HG03175 (cell line): ENCODE results near the gene ZFP36L1.

Experiments used
- ATAC-seq: cut with Tn5 transposase; IDR thresholded peaks from one replicate; pipeline ENCODE4 v1.9.1; 2021; ENCODE audit warnings: mild to moderate bottlenecking, moderate library complexity; ENCODE audit not compliant: unreplicated experiment

Gene ZFP36L1

GRCh38 chr14:68785534-68786490 lies 7.1 kb downstream of the ZFP36L1 start:
- peak; percentile 29 for ATAC-seq

- ATAC-seq = no peak
These were observed 7.8 kb downstream of the ZFP36L1 start for GRCh38 chr14:68784978-68785533.

- ATAC-seq = no peak
These were observed 8.5 kb downstream of the ZFP36L1 start for GRCh38 chr14:68784226-68784910.

DNA sequence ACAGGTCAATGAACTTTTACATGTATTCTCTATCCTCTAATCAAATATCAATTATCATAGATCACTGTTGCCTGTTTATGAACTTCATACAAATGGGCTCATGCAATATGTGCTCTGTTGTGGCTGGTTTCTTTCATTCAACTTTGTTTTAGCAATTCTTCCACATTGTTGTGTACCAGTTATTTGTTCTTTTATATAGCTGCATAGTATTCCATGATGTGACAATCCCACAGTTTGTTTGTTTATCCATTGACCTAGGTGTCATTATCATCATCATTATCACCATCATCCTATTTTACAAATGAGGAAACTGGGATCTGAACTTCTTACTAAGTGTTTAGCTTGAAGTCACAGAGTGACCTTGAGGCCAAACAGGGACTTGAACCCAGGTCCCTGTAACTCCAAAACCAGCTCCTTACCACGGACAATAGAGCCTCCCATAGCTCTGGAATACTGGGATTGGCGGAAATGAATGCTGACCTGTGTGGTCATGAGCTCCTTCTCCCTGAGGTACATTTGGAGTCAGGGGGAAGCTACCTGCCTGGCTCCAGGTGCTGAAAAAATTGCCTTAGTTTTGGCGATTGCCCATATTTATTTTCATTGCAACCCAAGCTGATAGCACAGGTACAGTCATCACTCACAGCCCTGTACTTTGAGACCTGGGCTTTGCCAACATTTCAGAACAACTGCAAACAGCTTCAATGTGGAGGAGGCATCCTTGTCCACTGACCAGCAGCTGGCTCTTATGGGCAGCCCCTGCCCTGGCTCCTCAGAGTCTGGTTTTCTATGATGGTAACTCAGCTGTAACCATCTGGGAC lies 9.2 kb downstream of the ZFP36L1 start:
- no peak for ATAC-seq

DNA sequence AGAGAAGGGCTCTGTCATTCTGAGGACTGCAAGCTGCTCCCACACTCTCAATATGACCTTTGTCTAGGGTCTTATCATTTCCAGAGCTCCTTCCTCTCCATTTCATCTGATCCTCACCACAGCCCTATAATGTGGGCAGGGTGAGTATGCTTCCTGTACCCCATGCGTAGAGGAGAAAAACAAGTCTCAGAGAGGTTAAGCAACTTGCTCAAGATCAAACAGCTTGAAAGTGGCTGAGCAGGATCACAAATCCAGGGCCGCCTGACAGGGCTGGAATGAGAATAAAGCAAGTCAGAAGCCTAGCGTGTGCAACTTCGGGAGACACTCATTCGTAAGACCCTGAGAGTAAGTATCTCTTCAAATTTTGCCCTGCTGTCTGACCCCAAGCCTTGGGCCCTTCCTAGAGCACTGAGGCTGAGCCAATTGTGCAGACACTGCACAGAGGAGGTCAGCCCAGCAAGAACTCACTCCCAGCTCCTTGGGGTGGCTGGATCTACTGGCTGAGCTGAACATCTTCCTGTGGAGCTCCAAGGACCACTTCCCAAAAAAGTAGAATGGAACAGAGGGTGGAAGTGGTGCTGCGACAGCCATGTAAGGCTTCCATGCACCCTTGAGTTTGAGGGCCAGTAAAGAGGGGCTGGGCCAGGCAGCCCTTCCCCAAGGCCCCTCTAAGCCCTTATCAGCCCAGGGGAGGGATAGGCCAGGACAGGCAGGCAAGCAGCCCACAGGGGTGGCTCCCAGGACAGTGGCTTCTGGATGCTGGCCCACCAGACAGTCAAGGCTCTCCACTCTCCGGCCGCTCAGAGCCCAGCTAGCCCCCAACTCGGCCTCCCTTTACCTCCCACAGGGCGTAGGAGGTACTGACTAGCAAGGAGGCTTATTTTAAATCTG lies 10.5 kb downstream of the ZFP36L1 start:
- no peak for ATAC-seq

- ATAC-seq = no peak
These were observed 11.5 kb downstream of the ZFP36L1 start for GRCh38 chr14:68781161-68782021.

DNA sequence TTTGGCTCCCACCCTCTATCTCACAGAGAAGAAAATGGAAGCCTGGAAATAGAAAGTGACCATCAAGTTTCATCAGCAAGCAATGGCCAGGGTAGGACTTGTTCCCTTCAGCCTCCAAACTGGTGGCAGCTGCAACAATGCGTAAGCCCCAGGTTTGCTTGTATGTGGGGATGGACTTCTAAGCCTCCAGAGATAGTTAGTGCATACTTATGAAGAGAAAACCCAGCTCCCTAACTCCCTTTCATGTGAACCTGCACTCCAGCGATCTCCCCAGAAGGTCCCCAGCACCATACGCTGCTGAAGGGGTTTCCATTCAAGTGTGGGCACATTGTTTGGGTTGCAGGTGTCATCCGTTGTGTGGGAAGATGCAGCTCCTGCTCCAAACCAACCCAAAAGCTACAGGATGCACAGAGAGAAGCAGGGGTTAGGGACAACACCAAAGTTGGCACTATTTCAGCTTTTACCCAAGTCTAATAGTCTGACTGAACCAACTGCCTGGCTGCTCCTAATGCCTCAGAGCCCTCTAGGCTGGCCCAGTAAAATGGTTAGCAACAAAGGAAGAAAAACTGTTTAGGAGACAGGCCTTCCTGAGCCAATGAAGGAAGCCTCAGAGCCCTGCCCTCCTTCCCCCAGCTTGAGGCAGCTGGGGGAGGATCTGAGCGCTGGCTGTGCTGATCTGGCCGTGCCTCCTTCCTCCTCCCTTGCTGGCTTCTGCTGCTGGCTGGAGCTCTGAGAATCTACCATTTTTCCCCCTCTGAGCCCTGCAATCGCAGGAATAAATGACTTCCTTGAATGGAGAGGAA lies 12.3 kb downstream of the ZFP36L1 start:
- ATAC-seq = no peak

- ATAC-seq = no peak
These were observed 13.0 kb downstream of the ZFP36L1 start for GRCh38 chr14:68779761-68780323.

DNA sequence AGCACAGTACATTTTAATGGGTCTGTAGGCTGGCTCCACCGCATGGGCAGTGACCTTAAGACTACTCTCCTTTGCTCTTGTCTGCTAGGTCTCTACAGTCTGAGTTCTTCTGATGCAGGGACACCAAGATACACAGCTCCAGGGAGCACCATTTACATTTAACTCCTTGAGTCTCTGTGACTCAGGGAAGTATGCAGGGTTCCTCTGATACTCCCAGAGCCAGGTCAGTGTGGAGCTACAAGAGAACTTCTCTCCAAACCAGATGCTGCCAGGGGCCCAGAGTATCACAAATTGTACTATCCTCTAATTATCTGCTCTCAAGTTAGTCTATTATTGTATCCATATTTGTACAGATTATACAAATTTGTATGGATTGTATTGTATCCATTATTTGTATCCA lies 15.2 kb downstream of the ZFP36L1 start:
- ATAC-seq = no peak

- ATAC-seq = no peak
These were observed 17.2 kb downstream of the ZFP36L1 start for GRCh38 chr14:68775614-68776126.

DNA sequence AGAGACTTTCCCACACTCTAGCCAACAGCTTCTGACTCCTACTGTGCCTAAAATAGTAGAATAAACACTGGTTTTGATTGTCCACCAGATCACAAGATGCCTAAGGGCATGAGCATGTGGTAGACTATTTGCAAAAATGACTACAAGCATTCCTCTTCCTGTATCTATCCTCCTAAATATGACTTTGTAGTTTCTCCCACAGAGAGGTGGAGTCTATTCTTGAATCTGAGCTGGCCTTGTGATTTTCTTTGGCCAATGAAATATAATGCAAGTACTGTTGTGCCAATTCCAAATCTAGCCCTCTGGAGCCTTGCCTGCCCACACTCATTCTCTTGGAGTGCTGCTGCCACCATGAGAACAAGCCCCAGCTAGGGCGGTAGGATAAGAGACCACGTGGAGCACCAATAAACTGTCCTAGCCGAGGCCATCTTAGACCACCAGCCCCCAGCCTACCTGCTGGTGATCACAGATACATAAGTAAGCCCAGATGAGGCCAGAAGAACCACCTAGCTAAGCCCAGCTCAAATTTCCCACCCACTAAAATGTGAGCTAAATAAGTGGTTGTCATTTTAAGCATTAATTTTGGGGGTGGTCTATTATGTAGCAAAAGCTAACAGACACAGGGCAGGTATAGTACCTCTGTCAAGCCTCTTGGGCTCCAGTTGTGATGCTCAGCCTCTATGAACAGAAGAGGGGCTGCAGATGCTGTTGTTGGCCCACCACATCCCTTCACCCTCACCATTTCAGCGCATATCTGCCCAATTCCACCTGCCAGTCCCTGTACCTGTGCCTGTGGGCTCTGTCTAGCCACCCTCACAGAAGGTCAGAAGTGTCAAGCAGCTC lies 17.9 kb downstream of the ZFP36L1 start:
- ATAC-seq = no peak

GRCh38 chr14:68772761-68773381 lies 20.0 kb downstream of the ZFP36L1 start:
- ATAC-seq = no peak

DNA sequence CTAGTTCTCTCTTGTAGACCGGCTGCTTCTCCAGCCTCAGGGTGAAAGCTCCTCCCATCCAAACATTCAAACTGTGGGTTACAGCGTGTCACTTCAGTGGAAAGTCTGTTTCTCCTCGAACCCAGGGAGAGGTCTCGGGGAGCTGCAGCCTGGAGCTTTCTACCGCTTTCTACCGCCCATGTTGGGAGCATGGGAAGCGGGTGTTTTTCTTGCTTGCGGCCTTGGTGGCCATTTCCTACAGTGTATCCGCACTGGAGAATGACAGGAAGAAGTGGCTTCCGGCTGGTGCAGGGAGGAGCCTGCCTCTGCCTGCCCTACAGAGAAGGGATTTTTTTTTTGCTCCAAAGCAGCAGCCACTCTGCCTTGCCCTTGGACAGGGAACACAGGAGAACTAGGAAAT lies 21.2 kb downstream of the ZFP36L1 start:
- ATAC-seq = no peak

GRCh38 chr14:68770553-68771286 lies 22.1 kb downstream of the ZFP36L1 start:
- ATAC-seq = no peak

DNA sequence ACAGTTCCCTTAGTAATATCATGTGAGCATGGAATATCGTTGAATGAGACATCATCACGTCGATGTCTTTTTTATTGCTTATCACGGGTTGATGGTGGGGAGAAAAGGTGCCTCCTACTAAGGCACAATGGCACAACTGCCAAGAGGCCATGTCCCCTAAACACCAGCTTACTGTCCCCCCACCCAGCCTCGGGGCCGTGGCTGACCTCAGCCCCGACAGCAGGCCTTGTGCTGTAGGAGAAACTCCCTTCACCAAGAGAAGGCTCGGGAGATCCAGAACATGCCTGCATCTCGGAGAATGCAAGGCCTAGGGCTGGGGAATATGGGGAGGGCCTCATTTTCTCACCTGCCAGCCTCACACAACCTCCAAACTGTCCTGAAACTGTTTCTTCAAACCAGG lies 22.8 kb downstream of the ZFP36L1 start:
- ATAC-seq = no peak

DNA sequence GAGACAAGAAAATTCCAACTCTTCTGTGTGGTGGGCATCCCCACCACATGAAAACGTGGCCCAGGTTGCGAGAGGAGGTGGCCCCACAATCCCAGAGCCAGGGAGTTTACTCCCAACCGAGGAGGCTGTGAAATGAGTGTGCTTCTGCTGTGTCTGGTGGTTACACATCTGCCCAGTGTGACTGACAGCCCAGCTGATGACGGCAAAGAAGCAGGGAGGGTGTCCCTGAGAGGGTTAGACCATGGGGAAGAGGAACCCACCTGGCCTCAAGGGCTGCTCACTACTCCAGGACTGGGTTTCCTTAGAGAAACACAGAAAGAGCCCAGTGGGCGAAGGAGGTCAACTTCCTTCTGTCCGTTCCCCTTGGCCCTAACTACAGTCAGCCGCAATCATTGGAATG lies 24.6 kb downstream of the ZFP36L1 start:
- ATAC-seq = no peak
